A549 (cell line): ENCODE measurements around the gene MAP2K6. TPM values are rescaled to one million over a fixed set of nuclear protein-coding genes. Genes with fewer than 3 reads are reported as not detected.

Experiments
- ATAC-seq, 2 experiments: fragments of 200-7000 bp in 1 of 2; fragments of >200 bp in 1 of 2; cut with Nextera tagmentation in 1 of 2; cut with Tn5 transposase in 1 of 2; 3 replicates each; pipeline versions ENCODE4 v1.8.0 to v1.9.1; 2018 to 2020; ENCODE audit warnings: mild to moderate bottlenecking in 1 of 2, moderate library complexity in 1 of 2
- CTCF ChIA-PET: fragments of 300-600 bp; sonication (Branson Sonifier 250); formaldehyde crosslinking; extraction: SDS; loops from one replicate; lab custom pipeline; 2021; ENCODE audit warnings: antibody characterized with exemption, inconsistent platforms; lab: Yijun Ruan, JAX
- POLR2A ChIA-PET: fragments of 350-600 bp; formaldehyde crosslinking; extraction: SDS; loops from one replicate; lab custom pipeline; 2021; ENCODE audit warnings: antibody characterized with exemption, inconsistent platforms; lab: Yijun Ruan, JAX
- DNase-seq, 2 experiments: peaks; one replicate each; pipeline versions ENCODE4 v3.0.0 to v3.0.0-alpha.2; 2011 to 2016; ENCODE audit warnings: low read depth in 1 of 2, low spot score in 1 of 2
- FAIRE-seq: peaks from 2 replicates; lab custom pipeline; 2011; peaks lifted over from hg19 to GRCh38; lab: Jason Lieb, UNC
- H3K27ac ChIP-seq, 2 experiments: fragments of >200 bp; sonication (Bioruptor Twin); formaldehyde crosslinking; 3 replicates each; pipeline ENCODE4 v1.5.1; 2016 to 2017
- H3K4me1 ChIP-seq: fragments of >200 bp; sonication (Bioruptor Twin); formaldehyde crosslinking; 3 replicates; pipeline ENCODE4 v1.6.1; 2016
- H3K4me2 ChIP-seq: fragments of >200 bp; sonication (Bioruptor Twin); formaldehyde crosslinking; 3 replicates; pipeline ENCODE4 v1.6.1; 2016
- H3K4me3 ChIP-seq: fragments of >200 bp; sonication (Bioruptor Twin); formaldehyde crosslinking; 3 replicates; pipeline ENCODE4 v1.5.1; 2016
- H3K9me3 ChIP-seq: fragments of >200 bp; sonication (Bioruptor Twin); formaldehyde crosslinking; 3 replicates; pipeline ENCODE4 v1.6.1; 2016
- CBX8 ChIP-seq: fragments of 200-600 bp; sonication (generic); IDR thresholded peaks from 2 replicates; pipeline ENCODE4 v1.6.1; 2016
- CEBPB ChIP-seq, 2 experiments: fragments of >200 bp in 1 of 2; sonication (Bioruptor Twin) in 1 of 2; formaldehyde crosslinking in 1 of 2; IDR thresholded peaks; 2 replicates each; pipeline ENCODE4 v1.6.1; 2012 to 2016
- CHD4 ChIP-seq: fragments of 200-600 bp; sonication (generic); IDR thresholded peaks from 2 replicates; pipeline ENCODE4 v1.6.1; 2016; ENCODE audit warnings: antibody characterized with exemption, mild to moderate bottlenecking, borderline replicate concordance
- EHMT2 ChIP-seq: fragments of 200-600 bp; sonication (generic); IDR thresholded peaks from 2 replicates; pipeline ENCODE4 v1.6.1; 2016; ENCODE audit warnings: antibody characterized with exemption, low read depth, mild to moderate bottlenecking, moderate library complexity
- EP300 ChIP-seq, 2 experiments: fragments of >200 bp; sonication (Bioruptor Twin); formaldehyde crosslinking; IDR thresholded peaks; 2 replicates in 1 of 2; 3 replicates in 1 of 2; pipeline ENCODE4 v1.6.1; 2016 to 2017
- HDAC2 ChIP-seq: fragments of 200-600 bp; sonication (generic); IDR thresholded peaks from 2 replicates; pipeline ENCODE4 v1.6.1; 2016
- HOXA7 ChIP-seq: fragments of 250-450 bp; sonication (Bioruptor Pico); IDR thresholded peaks from 2 replicates; pipeline ENCODE4 v1.5.0; 2020; ENCODE audit warnings: mild to moderate bottlenecking, moderate library complexity
- HOXB13 ChIP-seq: fragments of 250-450 bp; sonication (Bioruptor Pico); IDR thresholded peaks from 2 replicates; pipeline ENCODE4 v1.5.0; 2020; ENCODE audit warnings: low read depth, mild to moderate bottlenecking, moderate library complexity
- JUNB ChIP-seq: fragments of >200 bp; sonication (Bioruptor Twin); formaldehyde crosslinking; IDR thresholded peaks from 2 replicates; pipeline ENCODE4 v1.6.1; 2016
- KDM1A ChIP-seq: fragments of 200-600 bp; sonication (generic); IDR thresholded peaks from 2 replicates; pipeline ENCODE4 v1.6.1; 2016; ENCODE audit warnings: low read depth, mild to moderate bottlenecking
- MAFK ChIP-seq: fragments of 450-650 bp; IDR thresholded peaks from 2 replicates; pipeline ENCODE4 v1.6.1; 2014; ENCODE audit not compliant: partially characterized antibody
- NPAS2 ChIP-seq: fragments of 250-450 bp; sonication (Bioruptor Pico); IDR thresholded peaks from 2 replicates; pipeline ENCODE4 v1.8.0; 2022; ENCODE audit warnings: mild to moderate bottlenecking, moderate library complexity, borderline replicate concordance
- POLR2A ChIP-seq: IDR thresholded peaks from 2 replicates; pipeline ENCODE4 v1.6.1; 2012; ENCODE audit warnings: mild to moderate bottlenecking, low read length
- RARB ChIP-seq: fragments of 250-450 bp; sonication (Bioruptor Pico); IDR thresholded peaks from 2 replicates; pipeline ENCODE4 v1.8.0; 2021; ENCODE audit warnings: mild to moderate bottlenecking, moderate library complexity
- RCOR1 ChIP-seq: fragments of 150-350 bp; IDR thresholded peaks from 2 replicates; pipeline ENCODE4 v1.6.1; 2014; ENCODE audit warnings: antibody characterized with exemption, low read length, low read depth
- SMC3 ChIP-seq: fragments of >200 bp; sonication (Bioruptor Twin); formaldehyde crosslinking; IDR thresholded peaks from 3 replicates; pipeline ENCODE4 v1.6.1; 2018; ENCODE audit warnings: inconsistent platforms
- SREBF2 ChIP-seq: fragments of 450-650 bp; IDR thresholded peaks from 2 replicates; pipeline ENCODE4 v1.6.1; 2014; ENCODE audit warnings: mild to moderate bottlenecking, moderate library complexity
- ZC3H11A ChIP-seq: fragments of 450-650 bp; IDR thresholded peaks from 2 replicates; pipeline ENCODE4 v1.6.1; 2014; ENCODE audit warnings: antibody characterized with exemption, mild to moderate bottlenecking
- ZNF302 ChIP-seq: fragments of 250-450 bp; sonication (Bioruptor Pico); IDR thresholded peaks from 2 replicates; pipeline ENCODE4 v1.9.0; 2021; ENCODE audit warnings: inconsistent platforms, mild to moderate bottlenecking, moderate library complexity
- WGBS: methylation state at CpG from one replicate; pipeline ENCODE4 v1.1.6; 2017; ENCODE audit errors: missing lambda C conversion rate; 5-methylcytosine and 5-hydroxymethylcytosine counted together
- polyA plus RNA-seq, 4 experiments: library from polyadenylated mRNA; depleted of rRNA in 3 of 4; stranded (reverse); fragments of >200 nt; fragmentation: RNase III in 1 of 4; extraction: RNeasy Plus Mini Kit Qiagen cat#74134 plus additional on column Dnase treatment in 1 of 4; gene quantifications; 2 replicates in 3 of 4; 3 replicates in 1 of 4; pipeline ENCODE4 v1.2.3, GENCODE V29; 2011 to 2017
- TF ChIP-seq, protein P1 (sequence below): fragments of 250-450 bp; sonication (Bioruptor Pico); IDR thresholded peaks from 2 replicates; pipeline ENCODE4 v1.5.0; 2021; ENCODE audit warnings: mild to moderate bottlenecking, moderate library complexity, borderline replicate concordance
- TF ChIP-seq, protein P2 (sequence below): fragments of >200 bp; sonication (Bioruptor Twin); formaldehyde crosslinking; IDR thresholded peaks from 3 replicates; pipeline ENCODE4 v1.5.1; 2016
- TF ChIP-seq, protein P3 (sequence below): IDR thresholded peaks from 2 replicates; pipeline ENCODE4 v1.6.1; 2012
- TF ChIP-seq, protein P4 (sequence below): fragments of 200-600 bp; sonication (generic); IDR thresholded peaks from 2 replicates; pipeline ENCODE4 v1.6.1; 2016; ENCODE audit warnings: antibody characterized with exemption, mild to moderate bottlenecking, moderate library complexity

MAP2K6 gene
- polyA plus RNA-seq, 2 of the 4 experiments (the other 2 are of a cell fraction): 20.2 to 20.7 TPM

DNA sequence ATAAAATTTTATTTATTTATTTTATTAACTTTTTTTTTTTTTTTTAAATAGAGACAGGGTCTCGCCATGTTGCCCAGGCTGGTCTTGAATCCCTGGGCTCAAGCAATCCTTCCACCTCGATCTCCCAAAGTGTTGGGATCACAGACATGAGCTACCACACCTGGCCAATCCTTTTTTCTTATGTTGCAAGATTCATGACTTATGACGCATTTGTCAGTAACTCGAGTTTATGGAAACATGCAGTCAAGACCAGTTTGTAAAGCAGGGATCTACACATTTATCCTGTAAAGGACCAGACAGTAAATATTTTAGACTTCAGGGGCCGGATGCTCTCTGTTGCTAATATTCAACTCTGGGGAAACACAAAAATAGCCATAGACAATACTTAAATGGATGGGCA is 9.4 kb upstream of the MAP2K6 start:
- peak; percentile 28 for FAIRE-seq
- H3K27ac ChIP-seq: peak overlapping the region; percentile 62 to 79

DNA sequence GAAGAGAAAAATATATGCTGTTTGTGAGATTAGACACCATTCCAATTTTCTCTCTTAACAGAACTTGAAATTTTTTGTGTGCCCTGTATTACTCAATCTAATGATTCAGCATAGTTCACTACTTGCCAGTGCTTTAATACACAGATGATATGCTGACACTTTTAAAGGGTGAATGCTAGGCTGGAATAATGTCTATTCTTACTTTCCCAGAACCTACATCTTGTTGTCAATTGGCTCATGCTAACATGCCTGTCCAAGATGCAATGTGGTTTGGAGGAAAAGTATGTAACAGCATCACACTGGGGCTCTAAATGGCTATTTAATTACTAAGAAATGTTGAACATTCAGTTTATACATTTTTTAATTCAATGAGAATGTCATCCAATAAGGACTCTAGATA is 7.6 kb upstream of the MAP2K6 start:
- no peak for DNase-seq
- Histone ChIP-seq H3K4me1 (peaks cover 48% of the 10 kb centered on the region), H3K9me3 (no peaks in the 10 kb centered on the region), H3K27ac (peak overlapping the region; percentile 11 to 76; a peak in 4 of 6 replicates), H3K4me2 (peak overlapping the region; percentile 20), H3K4me3 (no peak overlapping the region)
- TF ChIP-seq HOXA7 (CRISPR knock-in tag) (no peak), SMC3 (no peak), CEBPB (IDR thresholded peaks at IDR 0.05) (peak in 1 of 2 experiments; percentile 41; a peak in 1 of 4 replicates), EHMT2 (no peak), SREBF2 (no peak), HDAC2 (no peak), MAFK (peak; percentile 26), JUNB (no peak), RCOR1 (no peak), ZC3H11A (no peak), NPAS2 (CRISPR knock-in tag) (no peak), ZNF302 (CRISPR knock-in tag) (no peak)
- TF ChIP-seq, protein P1, sequence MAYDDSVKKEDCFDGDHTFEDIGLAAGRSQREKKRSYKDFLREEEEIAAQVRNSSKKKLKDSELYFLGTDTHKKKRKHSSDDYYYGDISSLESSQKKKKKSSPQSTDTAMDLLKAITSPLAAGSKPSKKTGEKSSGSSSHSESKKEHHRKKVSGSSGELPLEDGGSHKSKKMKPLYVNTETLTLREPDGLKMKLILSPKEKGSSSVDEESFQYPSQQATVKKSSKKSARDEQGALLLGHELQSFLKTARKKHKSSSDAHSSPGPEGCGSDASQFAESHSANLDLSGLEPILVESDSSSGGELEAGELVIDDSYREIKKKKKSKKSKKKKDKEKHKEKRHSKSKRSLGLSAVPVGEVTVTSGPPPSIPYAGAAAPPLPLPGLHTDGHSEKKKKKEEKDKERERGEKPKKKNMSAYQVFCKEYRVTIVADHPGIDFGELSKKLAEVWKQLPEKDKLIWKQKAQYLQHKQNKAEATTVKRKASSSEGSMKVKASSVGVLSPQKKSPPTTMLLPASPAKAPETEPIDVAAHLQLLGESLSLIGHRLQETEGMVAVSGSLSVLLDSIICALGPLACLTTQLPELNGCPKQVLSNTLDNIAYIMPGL: no peak
- TF ChIP-seq, protein P2, sequence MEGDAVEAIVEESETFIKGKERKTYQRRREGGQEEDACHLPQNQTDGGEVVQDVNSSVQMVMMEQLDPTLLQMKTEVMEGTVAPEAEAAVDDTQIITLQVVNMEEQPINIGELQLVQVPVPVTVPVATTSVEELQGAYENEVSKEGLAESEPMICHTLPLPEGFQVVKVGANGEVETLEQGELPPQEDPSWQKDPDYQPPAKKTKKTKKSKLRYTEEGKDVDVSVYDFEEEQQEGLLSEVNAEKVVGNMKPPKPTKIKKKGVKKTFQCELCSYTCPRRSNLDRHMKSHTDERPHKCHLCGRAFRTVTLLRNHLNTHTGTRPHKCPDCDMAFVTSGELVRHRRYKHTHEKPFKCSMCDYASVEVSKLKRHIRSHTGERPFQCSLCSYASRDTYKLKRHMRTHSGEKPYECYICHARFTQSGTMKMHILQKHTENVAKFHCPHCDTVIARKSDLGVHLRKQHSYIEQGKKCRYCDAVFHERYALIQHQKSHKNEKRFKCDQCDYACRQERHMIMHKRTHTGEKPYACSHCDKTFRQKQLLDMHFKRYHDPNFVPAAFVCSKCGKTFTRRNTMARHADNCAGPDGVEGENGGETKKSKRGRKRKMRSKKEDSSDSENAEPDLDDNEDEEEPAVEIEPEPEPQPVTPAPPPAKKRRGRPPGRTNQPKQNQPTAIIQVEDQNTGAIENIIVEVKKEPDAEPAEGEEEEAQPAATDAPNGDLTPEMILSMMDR: no peak
- 0 out of 6 replicates have a peak, but pooled peaks of 1 of the 2 experiments have one; percentile 51 for ATAC-seq
- FAIRE-seq: peak; percentile 39
- POLR2A ChIA-PET: no interaction called here
- CTCF ChIA-PET: no interaction called here

More for the DNA sequence above, 9.4 kb upstream of the MAP2K6 start:
- Histone ChIP-seq H3K4me1 (peaks cover 54% of the 10 kb centered on the region), H3K4me3 (no peak overlapping the region), H3K9me3 (no peaks in the 10 kb centered on the region; the same call in 2 of the 3 replicates), H3K4me2 (peak overlapping the region; percentile 69)
- ChIA-PET CTCF (interaction anchor here (0.6 to 3.6 kb wide), 5 partner anchors 11 to 950 kb away, joined by 3 to 20 read pairs (median 3); no protein-coding TSS in a partner anchor), POLR2A (interaction anchor here (0.5 to 1.8 kb wide), 3 partner anchors 10 to 91 kb away, joined by 3 to 12 read pairs (median 6); partner anchors contain the start of genes ABCA5 and MAP2K6)
- TF ChIP-seq SMC3: no peak
- 0 out of 4 replicates have a peak, but pooled peaks have one; percentile 9 to 25 for TF ChIP-seq CEBPB (IDR thresholded peaks at IDR 0.05)
- peak in 1 of 2 experiments; percentile 32 for DNase-seq
- no peak for ATAC-seq
- WGBS: 66% methylated on average over 5 of the region's 5 CpGs

DNA sequence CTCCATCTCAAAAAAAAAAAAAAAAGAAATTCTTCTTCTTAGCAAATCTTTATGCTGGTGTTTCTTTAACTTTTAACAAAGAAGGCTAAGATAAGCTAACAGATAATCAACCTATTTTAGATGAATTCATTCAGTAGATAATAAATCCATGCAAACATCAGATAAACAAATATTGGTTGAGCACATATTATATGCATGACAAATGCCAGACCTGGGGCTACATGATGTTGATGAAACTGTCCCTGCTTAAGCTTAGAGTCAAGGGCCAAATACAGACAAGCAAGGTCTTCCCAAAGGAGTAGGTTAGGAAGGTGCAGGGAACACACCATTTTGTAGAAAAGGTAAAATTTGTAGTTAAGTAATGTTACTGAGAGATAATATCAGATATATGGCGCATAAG is 6.7 kb upstream of the MAP2K6 start:
- ChIA-PET POLR2A (interaction anchor here (0.6 to 1.3 kb wide), 2 partner anchors 12 to 81 kb away, joined by 3 read pairs; partner anchors contain the start of gene ABCA5), CTCF (interaction anchor here (0.6 to 3.1 kb wide), 4 partner anchors 10 to 119 kb away, joined by 3 to 25 read pairs (median 4); no protein-coding TSS in a partner anchor)
- DNase-seq: no peak
- 95% methylated on average over 1 of the region's 1 CpG for WGBS
- no peak overlapping the region for H3K4me3 ChIP-seq
- peak; percentile 65 for FAIRE-seq
- TF ChIP-seq KDM1A: no peak
- TF ChIP-seq CBX8: no peak
- TF ChIP-seq, protein P3, sequence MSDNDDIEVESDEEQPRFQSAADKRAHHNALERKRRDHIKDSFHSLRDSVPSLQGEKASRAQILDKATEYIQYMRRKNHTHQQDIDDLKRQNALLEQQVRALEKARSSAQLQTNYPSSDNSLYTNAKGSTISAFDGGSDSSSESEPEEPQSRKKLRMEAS: no peak
- TF ChIP-seq, protein P1: no peak
- TF ChIP-seq HOXB13 (CRISPR knock-in tag): no peak
- TF ChIP-seq, protein P4, sequence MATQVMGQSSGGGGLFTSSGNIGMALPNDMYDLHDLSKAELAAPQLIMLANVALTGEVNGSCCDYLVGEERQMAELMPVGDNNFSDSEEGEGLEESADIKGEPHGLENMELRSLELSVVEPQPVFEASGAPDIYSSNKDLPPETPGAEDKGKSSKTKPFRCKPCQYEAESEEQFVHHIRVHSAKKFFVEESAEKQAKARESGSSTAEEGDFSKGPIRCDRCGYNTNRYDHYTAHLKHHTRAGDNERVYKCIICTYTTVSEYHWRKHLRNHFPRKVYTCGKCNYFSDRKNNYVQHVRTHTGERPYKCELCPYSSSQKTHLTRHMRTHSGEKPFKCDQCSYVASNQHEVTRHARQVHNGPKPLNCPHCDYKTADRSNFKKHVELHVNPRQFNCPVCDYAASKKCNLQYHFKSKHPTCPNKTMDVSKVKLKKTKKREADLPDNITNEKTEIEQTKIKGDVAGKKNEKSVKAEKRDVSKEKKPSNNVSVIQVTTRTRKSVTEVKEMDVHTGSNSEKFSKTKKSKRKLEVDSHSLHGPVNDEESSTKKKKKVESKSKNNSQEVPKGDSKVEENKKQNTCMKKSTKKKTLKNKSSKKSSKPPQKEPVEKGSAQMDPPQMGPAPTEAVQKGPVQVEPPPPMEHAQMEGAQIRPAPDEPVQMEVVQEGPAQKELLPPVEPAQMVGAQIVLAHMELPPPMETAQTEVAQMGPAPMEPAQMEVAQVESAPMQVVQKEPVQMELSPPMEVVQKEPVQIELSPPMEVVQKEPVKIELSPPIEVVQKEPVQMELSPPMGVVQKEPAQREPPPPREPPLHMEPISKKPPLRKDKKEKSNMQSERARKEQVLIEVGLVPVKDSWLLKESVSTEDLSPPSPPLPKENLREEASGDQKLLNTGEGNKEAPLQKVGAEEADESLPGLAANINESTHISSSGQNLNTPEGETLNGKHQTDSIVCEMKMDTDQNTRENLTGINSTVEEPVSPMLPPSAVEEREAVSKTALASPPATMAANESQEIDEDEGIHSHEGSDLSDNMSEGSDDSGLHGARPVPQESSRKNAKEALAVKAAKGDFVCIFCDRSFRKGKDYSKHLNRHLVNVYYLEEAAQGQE: no peak
- no peak for TF ChIP-seq EP300 (IDR thresholded peaks at IDR 0.05)
- TF ChIP-seq MAFK: no peak
- TF ChIP-seq RARB (CRISPR knock-in tag): no peak
- no peak for TF ChIP-seq POLR2A
- no peak for TF ChIP-seq CHD4
- no peaks in the 10 kb centered on the region for H3K9me3 ChIP-seq
- ATAC-seq: no peak
- peaks cover 41% of the 10 kb centered on the region for H3K4me1 ChIP-seq
- no peak overlapping the region for H3K4me2 ChIP-seq
- peak overlapping the region in 1 of 2 experiments; percentile 76; a peak in 3 of 6 replicates for H3K27ac ChIP-seq
